Natural killer cell treated with Interleukin-12 subunit alpha and Interleukin-12 subunit beta and Interleukin-15 and Interleukin-18, amount 100 ng/mL, for 72 hours (primary cell): Measurements from ENCODE around the gene DUSP3. TPM values are rescaled to one million over a fixed set of nuclear protein-coding genes. Genes with fewer than 3 reads are reported as not detected.
"Not testable (repeated sequence)": the region's sequence is repeated elsewhere in the genome, so short reads cannot be mapped to it uniquely, and the experiment has no call there.

Source experiments
- ATAC-seq, 2 donors: fragments of 150-1000 bp; cut with Tn5 transposase in 1 of 2; sonication (Bioruptor Pico), chemical (Tn5 transposase) in 1 of 2; 2 replicates each; pipeline ENCODE4 v1.10.0; 2021
- DNase-seq: peaks from one replicate; pipeline ENCODE4 v3.0.0; 2022; ENCODE audit warnings: low spot score
- H3K27ac Mint-ChIP-seq, 2 donors: 1 replicate in 1 of 2; 2 replicates in 1 of 2; pipeline ENCODE4 v1.8.0; 2022; ENCODE audit warnings: mixed read lengths in 2 of 2, mild to moderate bottlenecking in 1 of 2, moderate library complexity in 1 of 2
- H3K27me3 Mint-ChIP-seq, 2 donors: 1 replicate in 1 of 2; 2 replicates in 1 of 2; pipeline ENCODE4 v1.8.0; 2022; ENCODE audit warnings: mixed read lengths in 2 of 2
- H3K36me3 Mint-ChIP-seq: one replicate; pipeline ENCODE4 v1.8.0; 2022; ENCODE audit warnings: mixed read lengths
- H3K4me1 Mint-ChIP-seq, 2 donors: 1 replicate in 1 of 2; 2 replicates in 1 of 2; pipeline ENCODE4 v1.8.0; 2022; ENCODE audit warnings: low read depth in 2 of 2, mixed read lengths in 2 of 2, mild to moderate bottlenecking in 1 of 2
- H3K4me3 Mint-ChIP-seq: one replicate; pipeline ENCODE4 v1.8.0; 2022; ENCODE audit warnings: mixed read lengths
- H3K9me3 Mint-ChIP-seq: 2 replicates; pipeline ENCODE4 v1.8.0; 2022; ENCODE audit warnings: mixed read lengths
- total RNA-seq, 2 donors: library from RNA; stranded (reverse); gene quantifications; one replicate each; pipeline ENCODE4 v1.2.3, GENCODE V29; 2022

DUSP3 gene
- total RNA-seq, 2 donors from 2014 or later = 7.0 to 12.0 TPM

DNA sequence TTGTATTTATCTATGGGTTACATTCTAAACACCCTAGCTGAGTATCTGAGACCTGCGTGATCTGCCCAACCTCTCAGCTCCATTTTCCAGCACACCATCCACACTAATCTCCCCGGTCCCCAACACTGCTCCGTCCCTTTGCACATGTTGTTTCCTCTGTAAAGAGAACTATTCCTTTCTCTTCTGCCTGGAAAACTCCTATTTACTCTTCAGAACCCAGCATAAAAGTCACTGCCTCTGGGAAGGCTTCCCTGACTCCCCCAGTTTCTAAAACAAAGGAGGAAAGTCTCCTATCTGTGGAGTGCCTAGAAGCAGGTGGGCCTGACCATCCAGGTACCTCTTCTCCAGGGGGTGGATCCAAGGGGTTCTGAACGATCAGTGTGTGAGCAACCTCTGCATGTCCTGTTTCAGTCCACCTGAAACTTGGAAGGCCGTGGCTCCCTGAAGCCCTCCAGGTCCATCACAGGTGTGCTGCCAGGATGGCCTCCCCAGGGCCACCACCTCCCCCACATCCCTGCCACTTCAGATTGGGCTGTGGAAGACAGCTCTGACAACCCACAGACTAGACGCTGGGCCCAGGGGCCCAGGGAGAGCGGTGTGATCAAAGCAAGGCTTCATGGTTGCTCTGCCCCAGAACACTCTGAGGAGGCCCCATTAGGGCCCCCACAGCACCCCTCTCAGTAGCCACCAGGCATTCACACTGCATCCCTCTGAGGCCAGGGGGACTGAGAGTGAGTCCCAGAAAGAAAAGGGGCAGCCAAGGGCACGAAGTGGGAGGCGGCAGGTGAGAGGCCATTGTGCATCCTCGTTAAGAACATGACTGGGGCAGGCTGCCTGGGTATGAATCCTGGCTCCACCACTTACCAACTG, 33.9 kb upstream of the DUSP3 start:
- Mint-ChIP-seq H3K27ac (no peak overlapping the region), H3K4me3 (no peak overlapping the region), H3K27me3 (peaks cover 7 to 14% of the 10 kb centered on the region in 2 donors), H3K4me1 (no peaks in the 10 kb centered on the region), H3K36me3 (no peaks in the 10 kb centered on the region), H3K9me3 (no peaks in the 10 kb centered on the region)
- ATAC-seq (peak in 1 of 2 donors; percentile 40), DNase-seq (no peak)

DNA sequence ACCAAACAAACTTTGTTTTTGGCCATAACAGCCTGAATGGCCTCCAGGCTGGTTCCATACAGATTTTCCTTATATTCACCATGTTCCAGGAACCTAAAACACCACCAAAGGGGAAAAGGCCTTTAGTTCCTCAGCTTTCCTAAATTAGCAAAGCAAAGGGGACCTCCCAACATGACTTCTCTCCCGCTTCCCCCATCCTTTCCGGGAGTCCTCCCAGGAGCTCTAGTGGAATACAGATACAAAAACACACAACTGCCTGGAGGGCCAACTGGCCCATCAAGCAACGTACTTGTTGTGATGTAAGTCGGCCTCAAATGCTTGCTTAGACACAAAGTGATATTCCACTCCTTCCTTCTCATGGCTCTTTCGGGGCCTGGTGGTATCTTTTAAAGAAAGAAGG, 32.0 kb upstream of the DUSP3 start:
- Mint-ChIP-seq H3K36me3 (no peaks in the 10 kb centered on the region), H3K4me1 (no peaks in the 10 kb centered on the region), H3K9me3 (no peaks in the 10 kb centered on the region), H3K27ac (no peak overlapping the region), H3K4me3 (no peak overlapping the region), H3K27me3 (peaks cover 7 to 14% of the 10 kb centered on the region in 2 donors)
- DNase-seq (no peak), ATAC-seq (no peak)

DNA sequence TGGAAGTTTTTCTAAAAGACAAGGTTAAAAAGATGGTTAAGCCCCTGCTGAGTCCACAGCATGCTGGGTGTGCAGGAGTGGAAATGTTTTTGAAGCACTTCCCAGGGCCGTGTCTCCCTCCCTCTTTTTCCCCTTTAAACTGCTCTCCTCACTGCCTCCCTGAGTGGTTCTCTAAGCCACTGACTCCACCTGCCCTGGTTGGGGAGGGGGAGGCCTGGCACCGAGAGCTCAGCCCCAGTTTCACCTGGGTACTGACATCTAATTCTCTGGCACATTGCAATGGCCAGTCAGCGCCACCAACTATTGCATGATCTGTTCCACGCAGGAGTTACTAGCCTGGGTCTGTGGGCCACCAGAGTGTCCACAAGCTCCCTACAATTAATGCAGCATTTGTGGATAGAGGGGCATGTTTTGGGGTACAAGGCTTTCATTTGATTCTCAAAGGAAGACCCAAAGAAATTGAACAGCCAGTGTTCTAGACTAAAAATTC, 31.5 kb upstream of the DUSP3 start:
- H3K9me3 Mint-ChIP-seq = no peaks in the 10 kb centered on the region
- no peaks in the 10 kb centered on the region for H3K4me1 Mint-ChIP-seq
- H3K27ac Mint-ChIP-seq = no peak overlapping the region
- DNase-seq (no peak), ATAC-seq (no peak)
- no peaks in the 10 kb centered on the region for H3K36me3 Mint-ChIP-seq
- H3K27me3 Mint-ChIP-seq = peaks cover 12 to 14% of the 10 kb centered on the region in 2 donors
- no peak overlapping the region for H3K4me3 Mint-ChIP-seq

DNA sequence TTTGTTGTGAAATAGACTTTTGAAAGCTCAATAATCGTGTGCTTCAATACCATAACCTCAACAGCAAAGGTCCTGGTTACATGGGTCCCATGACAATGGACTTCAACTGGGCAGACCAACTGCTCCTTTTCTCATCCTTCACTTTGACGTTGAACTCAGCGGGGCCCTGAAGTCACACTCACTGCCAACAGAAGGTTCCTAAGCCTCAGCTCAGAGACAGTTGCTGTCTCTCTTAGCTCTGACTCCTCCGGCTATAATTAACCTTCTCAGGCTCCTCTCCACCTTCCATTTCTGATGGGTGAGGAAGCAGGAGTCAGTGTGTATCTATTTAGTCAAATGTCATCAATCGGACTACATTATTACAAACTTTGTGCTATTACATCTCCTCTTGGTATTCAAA, 30.3 kb upstream of the DUSP3 start:
- H3K27ac Mint-ChIP-seq = no peak overlapping the region
- DNase-seq = no peak
- H3K27me3 Mint-ChIP-seq = peaks cover 17% of the 10 kb centered on the region in 2 donors
- ATAC-seq = no peak
- no peaks in the 10 kb centered on the region for H3K4me1 Mint-ChIP-seq
- H3K9me3 Mint-ChIP-seq = no peaks in the 10 kb centered on the region
- no peak overlapping the region for H3K4me3 Mint-ChIP-seq
- H3K36me3 Mint-ChIP-seq = no peaks in the 10 kb centered on the region

DNA sequence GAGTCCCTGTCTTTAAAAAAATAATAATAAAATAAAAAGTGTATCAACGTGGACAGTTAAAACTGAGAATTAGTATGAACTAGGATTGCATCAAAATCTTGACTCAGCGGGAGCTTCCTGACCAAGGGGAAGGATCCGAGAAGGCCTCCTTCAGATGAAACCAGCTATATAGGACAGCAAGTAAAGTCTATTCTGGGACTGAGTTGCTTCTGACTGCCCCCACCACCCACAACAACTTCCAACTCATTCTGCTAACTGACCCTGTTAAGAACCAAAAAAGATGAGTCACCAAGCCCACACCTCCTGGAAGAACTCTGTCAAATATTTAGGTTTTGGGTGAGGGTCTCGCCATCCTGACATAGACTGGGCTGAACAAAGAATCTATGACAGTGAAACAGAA, 29.3 kb upstream of the DUSP3 start:
- no peak for ATAC-seq
- H3K27ac Mint-ChIP-seq = no peak overlapping the region
- no peak overlapping the region for H3K4me3 Mint-ChIP-seq
- no peaks in the 10 kb centered on the region for H3K9me3 Mint-ChIP-seq
- no peaks in the 10 kb centered on the region for H3K36me3 Mint-ChIP-seq
- no peak for DNase-seq
- H3K27me3 Mint-ChIP-seq = peaks cover 16 to 20% of the 10 kb centered on the region in 2 donors
- H3K4me1 Mint-ChIP-seq = no peaks in the 10 kb centered on the region

DNA sequence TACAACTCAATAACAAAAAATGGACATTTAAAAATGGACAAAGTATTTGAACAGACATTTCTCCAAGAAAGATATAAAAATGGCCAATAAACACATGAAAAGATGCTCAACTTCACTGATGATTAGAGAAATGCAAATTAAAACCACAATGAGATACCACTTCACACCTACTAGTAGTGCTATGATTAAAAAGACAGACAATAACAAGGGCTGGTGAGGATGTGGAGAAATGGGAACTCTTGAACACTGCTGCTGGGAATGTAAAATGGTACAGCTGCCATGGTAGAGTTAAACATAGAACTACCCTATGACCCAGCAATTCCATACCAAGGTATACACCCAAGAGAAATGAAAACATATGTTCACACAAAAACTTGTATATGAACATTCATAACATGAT, 26.3 kb upstream of the DUSP3 start:
- DNase-seq (no peak), ATAC-seq (no peak)
- Mint-ChIP-seq H3K4me3 (no peak overlapping the region), H3K36me3 (no peaks in the 10 kb centered on the region), H3K27me3 (peaks cover 17 to 20% of the 10 kb centered on the region in 2 donors), H3K9me3 (no peaks in the 10 kb centered on the region), H3K4me1 (no peaks in the 10 kb centered on the region), H3K27ac (no peak overlapping the region)

DNA sequence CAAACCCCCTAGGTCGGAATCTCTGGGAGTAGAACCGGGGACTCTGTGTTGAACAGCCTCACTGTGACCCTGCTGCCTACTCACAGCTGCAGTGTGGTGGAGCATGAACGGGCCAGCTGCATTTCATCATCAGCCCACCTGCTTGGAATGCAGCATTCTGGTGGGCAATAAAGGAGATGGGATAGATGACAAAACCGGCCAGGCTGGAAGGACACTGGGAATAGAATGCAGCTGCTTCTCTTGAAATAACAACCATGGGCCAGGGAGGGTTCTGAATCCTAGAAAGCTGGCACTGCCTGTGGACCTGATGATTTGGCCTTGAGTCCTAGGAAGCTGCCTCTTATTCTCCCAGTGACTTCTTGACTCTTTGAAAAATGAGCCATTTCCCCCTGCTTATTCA, 25.0 kb upstream of the DUSP3 start:
- Mint-ChIP-seq H3K27me3 (peaks cover 17 to 20% of the 10 kb centered on the region in 2 donors), H3K27ac (no peak overlapping the region), H3K4me1 (no peaks in the 10 kb centered on the region), H3K36me3 (no peaks in the 10 kb centered on the region), H3K9me3 (no peaks in the 10 kb centered on the region), H3K4me3 (no peak overlapping the region)
- DNase-seq (no peak), ATAC-seq (no peak)

DNA sequence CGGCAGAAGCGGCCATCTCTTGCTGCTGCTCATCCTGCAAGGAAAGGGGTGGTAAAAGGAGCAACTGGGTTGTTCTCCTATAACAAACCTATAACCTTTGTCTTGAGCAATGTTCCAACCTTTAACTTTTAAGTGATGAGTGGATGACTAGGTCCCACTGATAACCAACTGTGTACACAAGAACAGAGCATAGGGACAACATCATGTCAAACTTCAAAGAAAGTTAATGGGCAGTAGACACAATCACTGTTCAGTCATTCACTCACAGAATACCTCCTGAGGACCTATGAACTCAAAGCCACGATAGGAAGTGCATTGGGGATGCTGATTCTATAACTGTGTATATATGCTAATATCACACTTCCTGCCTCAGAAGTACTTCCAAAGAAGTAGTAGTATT, 23.1 kb upstream of the DUSP3 start:
- H3K36me3 Mint-ChIP-seq = no peaks in the 10 kb centered on the region
- no peaks in the 10 kb centered on the region for H3K9me3 Mint-ChIP-seq
- no peak overlapping the region for H3K4me3 Mint-ChIP-seq
- ATAC-seq (no peak), DNase-seq (no peak)
- no peaks in the 10 kb centered on the region for H3K4me1 Mint-ChIP-seq
- peaks cover 24 to 27% of the 10 kb centered on the region in 2 donors for H3K27me3 Mint-ChIP-seq
- no peak overlapping the region for H3K27ac Mint-ChIP-seq

DNA sequence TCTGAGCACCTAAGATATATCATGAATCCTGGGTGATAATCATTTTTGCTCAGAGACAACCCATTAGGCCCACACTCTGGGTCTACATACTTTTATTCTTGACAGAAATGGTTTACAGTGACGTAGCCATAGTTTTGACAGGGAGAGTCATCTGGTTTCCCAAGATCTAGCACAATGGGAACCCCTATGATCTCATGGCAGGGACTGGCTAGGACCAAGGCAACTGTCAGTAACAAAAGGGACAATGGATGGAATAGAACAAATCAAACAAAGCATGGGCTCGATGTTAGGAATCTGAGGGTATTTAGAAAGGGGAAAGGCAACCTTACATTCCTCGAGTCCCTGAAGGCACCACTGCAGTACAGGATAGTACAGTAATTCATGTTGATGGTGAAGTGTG, 22.0 kb upstream of the DUSP3 start:
- Mint-ChIP-seq H3K4me1 (no peaks in the 10 kb centered on the region), H3K27me3 (peaks cover 32 to 37% of the 10 kb centered on the region in 2 donors), H3K9me3 (no peaks in the 10 kb centered on the region), H3K36me3 (no peaks in the 10 kb centered on the region), H3K4me3 (no peak overlapping the region), H3K27ac (no peak overlapping the region)
- no peak for ATAC-seq
- DNase-seq = no peak

DNA sequence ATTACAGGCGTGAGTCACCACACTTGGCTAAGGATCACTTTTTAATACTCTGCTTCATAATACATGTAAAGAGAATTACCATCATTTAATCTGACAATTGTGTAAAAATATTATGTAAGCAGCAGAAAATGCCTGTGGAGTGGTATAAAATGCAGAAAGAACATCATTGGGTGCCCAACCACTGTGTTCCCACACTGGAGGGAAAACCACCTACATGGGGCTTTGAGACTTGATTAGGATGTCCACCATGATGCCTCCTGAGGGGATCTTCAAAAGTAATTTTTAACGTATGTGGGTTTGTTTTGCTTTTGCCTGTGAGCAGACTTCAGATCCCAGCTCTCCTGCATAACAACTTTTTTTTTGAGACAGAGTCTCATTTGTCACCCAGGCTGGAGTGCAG, 20.3 kb upstream of the DUSP3 start:
- no peak for DNase-seq
- H3K4me3 Mint-ChIP-seq = no peak overlapping the region
- H3K9me3 Mint-ChIP-seq = no peaks in the 10 kb centered on the region
- no peaks in the 10 kb centered on the region for H3K4me1 Mint-ChIP-seq
- no peak overlapping the region for H3K27ac Mint-ChIP-seq
- peaks cover 38 to 44% of the 10 kb centered on the region in 2 donors for H3K27me3 Mint-ChIP-seq
- no peak for ATAC-seq
- no peaks in the 10 kb centered on the region for H3K36me3 Mint-ChIP-seq

DNA sequence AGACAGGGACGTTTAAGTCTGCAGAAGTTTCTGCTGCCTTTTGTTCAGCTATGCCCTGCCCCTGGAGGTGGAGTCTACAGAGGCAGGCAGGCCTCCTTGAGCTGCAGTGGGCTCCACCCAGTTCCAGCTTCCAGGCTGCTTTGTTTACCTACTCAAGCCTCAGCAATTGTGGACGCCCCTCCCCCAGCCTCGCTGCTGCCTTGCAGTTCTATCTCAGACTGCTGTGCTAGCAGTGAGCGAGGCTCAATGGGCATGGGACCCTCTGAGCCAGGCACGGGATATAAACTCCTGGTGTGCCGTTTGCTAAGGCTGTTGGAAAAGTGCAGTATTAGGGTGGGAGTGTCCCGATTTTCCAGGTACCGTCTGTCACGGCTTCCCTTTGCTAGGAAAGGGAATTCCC, 19.2 kb upstream of the DUSP3 start:
- not testable (repeated sequence) for H3K4me3 Mint-ChIP-seq, ATAC-seq, DNase-seq, H3K27ac Mint-ChIP-seq, H3K36me3 Mint-ChIP-seq, H3K9me3 Mint-ChIP-seq, H3K4me1 Mint-ChIP-seq
- H3K27me3 Mint-ChIP-seq = peaks cover 43 to 48% of the 10 kb centered on the region in 2 donors

DNA sequence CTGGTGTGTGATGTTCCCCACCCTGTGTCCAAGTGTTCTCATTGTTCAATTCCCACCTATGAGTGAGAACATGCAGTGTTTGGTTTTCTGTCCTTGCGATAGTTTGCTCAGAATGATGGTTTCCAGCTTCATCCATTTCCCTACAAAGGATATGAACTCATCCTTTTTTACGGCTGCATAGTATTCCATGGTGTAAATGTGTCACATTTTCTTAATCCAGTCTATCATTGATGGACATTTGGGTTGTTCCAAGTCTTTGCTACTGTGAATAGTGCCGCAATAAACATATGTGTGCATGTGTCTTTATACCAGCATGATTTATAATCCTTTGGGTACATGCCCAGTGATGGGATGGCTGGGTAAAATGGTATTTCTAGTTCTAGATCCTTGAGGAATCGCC, 13.9 kb upstream of the DUSP3 start:
- ATAC-seq, H3K36me3 Mint-ChIP-seq, H3K4me1 Mint-ChIP-seq, H3K4me3 Mint-ChIP-seq, DNase-seq, H3K27ac Mint-ChIP-seq, H3K9me3 Mint-ChIP-seq: not testable (repeated sequence)
- peaks cover 42 to 43% of the 10 kb centered on the region in 2 donors for H3K27me3 Mint-ChIP-seq

DNA sequence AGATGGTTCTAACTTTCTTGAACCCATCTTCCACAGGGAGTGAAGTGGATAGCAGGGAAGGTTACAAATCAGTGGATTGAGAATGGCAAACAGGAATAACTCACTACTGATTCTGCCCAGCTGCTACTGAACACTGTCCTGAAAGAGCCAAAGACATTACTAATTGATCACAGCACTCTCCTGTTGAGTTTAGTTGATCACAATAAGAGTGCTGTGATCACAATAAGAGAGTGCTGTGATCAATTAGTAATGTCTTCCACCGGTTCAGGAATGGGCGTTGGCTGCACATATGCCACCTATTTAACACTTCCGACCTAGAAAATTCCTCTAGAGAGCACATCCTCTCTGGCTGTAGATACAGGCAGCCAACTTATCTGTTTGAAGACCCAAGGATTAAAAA, 12.8 kb upstream of the DUSP3 start:
- Mint-ChIP-seq H3K27ac (no peak overlapping the region), H3K36me3 (no peaks in the 10 kb centered on the region), H3K27me3 (peaks cover 33 to 36% of the 10 kb centered on the region in 2 donors), H3K4me1 (no peaks in the 10 kb centered on the region), H3K4me3 (no peak overlapping the region), H3K9me3 (no peaks in the 10 kb centered on the region)
- ATAC-seq (no peak), DNase-seq (no peak)

DNA sequence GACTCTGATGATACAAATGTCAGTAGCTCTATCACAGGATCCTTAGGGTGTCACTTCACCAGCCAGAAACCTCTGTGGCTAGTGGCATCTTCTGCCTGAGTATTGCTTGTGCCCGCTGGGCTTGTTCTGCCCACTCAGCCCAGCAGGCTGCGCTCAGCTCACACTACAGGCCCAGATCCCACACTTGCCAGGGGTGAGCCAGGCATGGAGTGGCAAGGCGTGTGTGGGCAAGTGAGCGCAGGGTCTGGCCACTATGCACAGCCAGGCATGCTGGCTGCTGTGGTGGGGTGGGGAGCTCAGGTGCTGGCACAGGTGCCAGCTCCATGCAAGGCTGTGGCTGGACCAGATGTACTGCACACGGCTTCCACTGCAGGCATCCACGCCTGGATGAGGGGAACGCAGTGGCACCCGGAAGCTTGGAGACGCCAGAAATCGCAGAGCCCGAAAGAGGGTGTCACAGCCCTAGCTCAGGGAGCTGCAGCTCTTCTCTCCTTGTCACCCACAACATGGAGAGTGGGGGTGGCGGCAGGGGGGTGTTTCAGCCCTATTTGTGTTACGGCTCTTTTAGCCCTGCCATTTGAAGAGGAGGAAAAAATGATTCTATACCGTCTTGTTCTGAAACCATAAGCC, 11.6 kb upstream of the DUSP3 start:
- no peak for ATAC-seq
- no peak for DNase-seq
- Mint-ChIP-seq H3K9me3 (no peaks in the 10 kb centered on the region), H3K27ac (no peak overlapping the region), H3K4me3 (no peak overlapping the region), H3K27me3 (peaks cover 22 to 27% of the 10 kb centered on the region in 2 donors), H3K4me1 (no peaks in the 10 kb centered on the region), H3K36me3 (no peaks in the 10 kb centered on the region)
